Measurements from ENCODE around the gene CACNA1I. TPM values are rescaled to one million over a fixed set of nuclear protein-coding genes. Genes with fewer than 3 reads are reported as not detected.
A peak's percentile ranks its signal among the peaks of the same experiment; 100 is the strongest.

The CACNA1I gene
- total and polyA plus RNA-seq, 2 of the 8 experiments (the other 6 are each of a cell fraction or from before 2014, with no cell fraction given), result 0.77 to 1.2 TPM

DNA sequence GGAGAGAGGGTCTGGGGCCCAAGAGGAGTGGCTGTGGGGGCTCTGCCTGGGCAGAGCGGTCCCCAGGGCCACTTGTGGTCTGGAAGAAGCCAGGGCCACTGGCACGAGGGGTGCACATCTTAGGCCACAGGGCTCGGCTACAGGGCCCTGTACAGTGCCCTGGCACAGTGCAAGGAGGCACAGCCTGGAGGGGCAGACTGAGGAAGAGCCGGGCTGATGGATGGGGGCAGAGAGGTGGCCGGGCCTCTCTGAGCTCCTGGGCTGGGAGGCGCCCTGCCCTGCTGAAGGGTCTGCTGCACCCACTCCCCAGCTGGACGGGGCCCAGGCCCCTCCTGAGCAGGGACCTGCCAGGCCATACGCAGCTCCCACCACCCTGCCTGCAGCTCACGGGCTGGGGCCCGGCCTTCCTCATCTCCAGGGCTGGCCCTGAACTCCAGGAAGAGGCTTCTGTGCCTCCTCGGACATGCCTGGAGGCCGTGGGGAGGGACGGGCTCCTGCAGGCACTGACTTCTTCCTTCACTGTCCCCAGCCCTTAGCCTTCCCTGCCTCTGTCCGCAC, 123.5 kb downstream of the CACNA1I start:
- no peaks in the 10 kb centered on the region; the same call in 1 of the 2 replicates for H3K23me2 ChIP-seq (ENCODE audit: low read depth, low read length)
- H4K8ac ChIP-seq (ENCODE audit: extremely low read depth, insufficient read depth, low read length), result no peak overlapping the region
- peaks cover 0 to 5% (median 2%) of the 10 kb centered on the region in 4 experiments; a peak in 4 of 7 replicates for H3K4me1 ChIP-seq (replicated peaks in 1 of 4; ENCODE audit: control insufficient read depth in 3 of 4, insufficient read depth in 4 of 4, low read length in 3 of 4)
- H3K4me3 ChIP-seq (ENCODE audit: extremely low read depth in 1 of 4, insufficient read depth in 2 of 4, low read depth in 3 of 4, low read length in 4 of 4), result no peak overlapping the region
- H3K27ac ChIP-seq (ENCODE audit: low read depth, low read length), result no peak overlapping the region
- no peak overlapping the region for H2BK20ac ChIP-seq (ENCODE audit: low read length)
- H3K14ac ChIP-seq (ENCODE audit: insufficient read length), result no peak overlapping the region
- no peak overlapping the region for H3K23ac ChIP-seq (ENCODE audit: insufficient read length)
- peak overlapping the region; percentile 19; the same call in 1 of the 2 replicates for H3K18ac ChIP-seq (ENCODE audit: extremely low read depth, low read length)
- no peaks in the 10 kb centered on the region for H3K9me3 ChIP-seq (ENCODE audit: insufficient read depth in 2 of 2, low read depth in 1 of 2, low read length in 1 of 2)
- H2BK15ac ChIP-seq (ENCODE audit: low read length), result no peak overlapping the region
- no peaks in the 10 kb centered on the region for H3K79me2 ChIP-seq (ENCODE audit: control insufficient read depth in 1 of 2, insufficient read depth in 2 of 2, low read length in 2 of 2)
- CTCF ChIA-PET (ENCODE audit: partially characterized antibody), result no interaction called here
- WGBS, 2 experiments (ENCODE audit: extremely low coverage in 1 of 2, insufficient coverage in 1 of 2, insufficient read length in 1 of 2, insufficient replicate concordance in 2 of 2, low coverage in 1 of 2, low lambda C conversion rate in 2 of 2, missing lambda C conversion rate in 1 of 2), result 77% methylated on average over 13 of the region's 14 CpGs; no CpG with 5 or more reads in 1 of the 2 experiments
- no peak overlapping the region for H4K5ac ChIP-seq (ENCODE audit: insufficient read length, low read depth, low read length)
- no peak overlapping the region for H2BK5ac ChIP-seq (ENCODE audit: low read depth, low read length)
- H3K27me3 ChIP-seq (replicated peaks in 1 of 4; ENCODE audit: control insufficient read depth in 3 of 4, extremely low read depth in 1 of 4, insufficient read depth in 3 of 4, low read length in 3 of 4), result no peaks in the 10 kb centered on the region; a peak in 1 of 7 replicates
- H2AK5ac ChIP-seq (ENCODE audit: low read depth, low read length), result no peak overlapping the region
- H3K79me1 ChIP-seq (ENCODE audit: low read depth, low read length), result no peaks in the 10 kb centered on the region
- no peak overlapping the region for H3K56ac ChIP-seq (replicated peaks; ENCODE audit: insufficient read length, low read depth, low read length)
- H4K20me1 ChIP-seq (replicated peaks in 1 of 2; ENCODE audit: control insufficient read depth in 1 of 2, insufficient read depth in 2 of 2, low read length in 2 of 2), result no peaks in the 10 kb centered on the region
- DNase-seq (ENCODE audit: low read depth in 1 of 2, low spot score in 2 of 2) (no peak), FAIRE-seq (no peak)
- no peak overlapping the region for H3K4me2 ChIP-seq (ENCODE audit: insufficient read depth in 1 of 2, low read depth in 2 of 2, low read length in 2 of 2)
- H3K36me3 ChIP-seq (ENCODE audit: control insufficient read depth in 2 of 4, insufficient read depth in 4 of 4, low read length in 3 of 4), result no peaks in the 10 kb centered on the region
- no peak for TF ChIP-seq MAX (IDR thresholded peaks at IDR 0.05)
- TF ChIP-seq BCL11A (IDR thresholded peaks at IDR 0.05; ENCODE audit: low read depth in 2 of 2, low read length in 2 of 2), result no peak
- no peak for TF ChIP-seq POU5F1 (IDR thresholded peaks at IDR 0.05; ENCODE audit: low read depth, low read length)
- TF ChIP-seq ATF2 (IDR thresholded peaks at IDR 0.05; ENCODE audit: low read length), result no peak
- TF ChIP-seq RFX5 (IDR thresholded peaks at IDR 0.05; ENCODE audit: borderline replicate concordance, low read depth, low read length), result no peak
- H2BK12ac ChIP-seq (ENCODE audit: low read depth, low read length), result no peak overlapping the region
- no peak overlapping the region for H3K4ac ChIP-seq (replicated peaks; ENCODE audit: insufficient read length, low read depth, low read length)
- H2BK120ac ChIP-seq (replicated peaks; ENCODE audit: low read depth, low read length), result no peak overlapping the region
- 0 out of 2 replicates have a peak overlapping the region, but pooled peaks have one; percentile 58 for H2AFZ ChIP-seq (ENCODE audit: low read length)
- H3K9ac ChIP-seq (replicated peaks in 1 of 4; ENCODE audit: extremely low read depth in 1 of 4, low read depth in 3 of 4, low read length in 3 of 4), result no peak overlapping the region
- no peak overlapping the region for H4K91ac ChIP-seq (replicated peaks; ENCODE audit: insufficient read length, low read length)
- POLR2A ChIA-PET (ENCODE audit: partially characterized antibody), result no interaction called here
